Thymus (tissue), 14 donors: ENCODE results near the gene COMMD1. TPM values are rescaled to one million over a fixed set of nuclear protein-coding genes. Genes with fewer than 3 reads are reported as not detected.
"Not testable (repeated sequence)": the region's sequence is repeated elsewhere in the genome, so short reads cannot be mapped to it uniquely, and the experiment has no call there.

Source experiments
- DNase-seq, 9 donors: peaks; one replicate each; pipeline ENCODE4 v3.0.0-alpha.2; 2013; ENCODE audit warnings: low spot score in 9 of 9, low read depth in 6 of 9, missing footprints in 1 of 9
- H3K27ac ChIP-seq, 2 donors: one replicate each; pipeline ENCODE4 v1.5.1; 2013; ENCODE audit warnings: control low read depth in 1 of 2, low read depth in 1 of 2, low read length in 1 of 2, mild to moderate bottlenecking in 1 of 2, moderate library complexity in 1 of 2
- H3K27me3 ChIP-seq, 2 donors: one replicate each; pipeline ENCODE4 v1.5.1; 2013; ENCODE audit warnings: low read length in 1 of 2; ENCODE audit not compliant: control insufficient read depth in 2 of 2, insufficient read depth in 1 of 2
- H3K36me3 ChIP-seq, 2 donors: one replicate each; pipeline ENCODE4 v1.5.1; 2013; ENCODE audit warnings: low read length in 1 of 2, mild to moderate bottlenecking in 1 of 2, moderate library complexity in 1 of 2; ENCODE audit not compliant: control insufficient read depth in 2 of 2, insufficient read depth in 2 of 2
- H3K4me1 ChIP-seq, 2 donors: one replicate each; pipeline ENCODE4 v1.5.1; 2013; ENCODE audit warnings: low read length in 2 of 2; ENCODE audit not compliant: control insufficient read depth in 2 of 2, insufficient read depth in 2 of 2
- H3K4me3 ChIP-seq, 2 donors: one replicate each; pipeline ENCODE4 v1.5.1; 2013; ENCODE audit warnings: low read length in 2 of 2, control low read depth in 1 of 2, mild to moderate bottlenecking in 1 of 2
- H3K9me3 ChIP-seq, 2 donors: one replicate each; pipeline ENCODE4 v1.5.1; 2013; ENCODE audit warnings: low read length in 1 of 2, mild to moderate bottlenecking in 1 of 2; ENCODE audit not compliant: control insufficient read depth in 2 of 2, insufficient read depth in 1 of 2
- WGBS: extraction: QIAGEN DNeasy Blood & Tissue Kit; methylation state at CpG from one replicate; pipeline ENCODE4 v1.1.7; 2013; 5-methylcytosine and 5-hydroxymethylcytosine counted together
- long read RNA-seq, 10 donors: transcript quantifications; one replicate each; lab custom pipeline, GENCODE V29; 2026
- polyA plus RNA-seq: library from polyadenylated mRNA; stranded (reverse); fragments of 200-250 nt; gene quantifications from one replicate; pipeline ENCODE4 v1.2.3, GENCODE V29; 2013
- total RNA-seq: library from RNA; stranded (reverse); fragments of 120-200 nt; gene quantifications from one replicate; pipeline ENCODE4 v1.2.4, GENCODE V29; 2013
- donor health status: healthy.

The COMMD1 gene
- total RNA-seq: 39.9 TPM
- 45.1 TPM for polyA plus RNA-seq
- long read RNA-seq, donor 1, transcript COMMD1-201 (3 exons, 911 nt): major isoform, 6 of 6 reads
- long read RNA-seq, donor 1, partial matches to known transcripts: 0 of 6 reads
- long read RNA-seq, donor 1, other reads (novel, unspliced or antisense): 0 of 6 reads
- long read RNA-seq, donor 2, transcript COMMD1-201 (3 exons, 911 nt): major isoform, 34 of 36 reads
- long read RNA-seq, donor 2, partial matches to known transcripts: 0 of 36 reads
- long read RNA-seq, donor 2, other reads (novel, unspliced or antisense): 0 of 36 reads
- long read RNA-seq, donor 3, transcript COMMD1-201 (3 exons, 911 nt): major isoform, 36 of 44 reads
- long read RNA-seq, donor 3, partial matches to known transcripts: 5 of 44 reads
- long read RNA-seq, donor 3, other reads (novel, unspliced or antisense): 0 of 44 reads
- long read RNA-seq, donor 4, transcript COMMD1-201 (3 exons, 911 nt): major isoform, 14 of 16 reads
- long read RNA-seq, donor 4, partial matches to known transcripts: 0 of 16 reads
- long read RNA-seq, donor 4, other reads (novel, unspliced or antisense): 0 of 16 reads
- long read RNA-seq, donor 5, transcript COMMD1-201 (3 exons, 911 nt): major isoform, 42 of 44 reads
- long read RNA-seq, donor 5, partial matches to known transcripts: 0 of 44 reads
- long read RNA-seq, donor 5, other reads (novel, unspliced or antisense): 0 of 44 reads
- long read RNA-seq, donor 6, transcript COMMD1-201 (3 exons, 911 nt): major isoform, 12 of 14 reads
- long read RNA-seq, donor 6, partial matches to known transcripts: 0 of 14 reads
- long read RNA-seq, donor 6, other reads (novel, unspliced or antisense): 0 of 14 reads
- long read RNA-seq, donor 7, transcript COMMD1-201 (3 exons, 911 nt): major isoform, 32 of 32 reads
- long read RNA-seq, donor 7, partial matches to known transcripts: 0 of 32 reads
- long read RNA-seq, donor 7, other reads (novel, unspliced or antisense): 0 of 32 reads
- long read RNA-seq, donor 8, transcript COMMD1-201 (3 exons, 911 nt): major isoform, 13 of 14 reads
- long read RNA-seq, donor 8, partial matches to known transcripts: 0 of 14 reads
- long read RNA-seq, donor 8, other reads (novel, unspliced or antisense): 0 of 14 reads
- long read RNA-seq, donor 9, transcript COMMD1-201 (3 exons, 911 nt): major isoform, 17 of 17 reads
- long read RNA-seq, donor 9, partial matches to known transcripts: 0 of 17 reads
- long read RNA-seq, donor 9, other reads (novel, unspliced or antisense): 0 of 17 reads
- long read RNA-seq, donor 10, transcript COMMD1-201 (3 exons, 911 nt): major isoform, 20 of 21 reads
- long read RNA-seq, donor 10, partial matches to known transcripts: 0 of 21 reads
- long read RNA-seq, donor 10, other reads (novel, unspliced or antisense): 0 of 21 reads

DNA sequence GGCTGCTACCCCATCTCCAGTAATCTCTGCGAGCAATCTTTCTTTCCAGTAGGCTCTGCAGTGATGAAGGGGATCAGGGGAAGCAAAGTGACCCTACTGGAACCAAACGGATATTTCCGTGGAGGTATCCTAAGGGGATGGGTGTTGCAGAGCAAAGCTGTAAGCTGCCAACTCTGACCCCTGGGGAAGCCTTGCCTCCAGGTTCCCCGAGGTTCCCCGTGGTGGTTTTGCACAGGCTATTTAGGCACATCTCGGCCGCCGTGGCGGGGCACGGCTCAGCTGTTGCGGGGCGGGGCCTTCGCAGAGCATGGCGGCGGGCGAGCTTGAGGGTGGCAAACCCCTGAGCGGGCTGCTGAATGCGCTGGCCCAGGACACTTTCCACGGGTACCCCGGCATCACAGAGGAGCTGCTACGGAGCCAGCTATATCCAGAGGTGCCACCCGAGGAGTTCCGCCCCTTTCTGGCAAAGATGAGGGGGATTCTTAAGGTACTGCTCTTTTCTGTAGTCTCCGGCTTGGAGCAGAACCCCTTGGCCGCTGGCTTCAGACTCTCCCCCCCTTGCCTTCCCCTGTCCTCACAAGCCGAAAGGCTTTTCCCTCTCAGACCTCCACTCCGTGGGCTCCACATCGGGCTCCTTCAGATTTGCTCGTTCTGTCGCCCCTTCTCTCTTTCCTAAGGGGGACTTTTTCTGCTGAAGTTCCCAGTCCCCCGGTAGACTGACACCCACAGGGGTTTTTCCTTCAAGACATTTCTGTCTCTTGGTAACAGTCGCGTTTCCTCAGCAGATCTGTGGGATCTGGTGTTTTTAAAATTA is at the start of gene COMMD1:
TSS of gene COMMD1 (plus strand) at position 303 of the 814 bp plus-strand sequence. CDS start at position 308, 5 bp downstream.
- no peaks in the 10 kb centered on the region for H3K36me3 ChIP-seq
- no peaks in the 10 kb centered on the region for H3K27me3 ChIP-seq
- peaks cover 0 to 5% of the 10 kb centered on the region in 2 donors for H3K9me3 ChIP-seq
- H3K27ac ChIP-seq: peak within 1 kb of the TSS; percentile 62 to 88
- peaks cover 2 to 6% of the 10 kb centered on the region in 2 donors for H3K4me1 ChIP-seq
- 1% methylated on average over 33 of the region's 33 CpGs for WGBS
- DNase-seq: peak; percentile 64 to 88 (median 74)
- peak within 1 kb of the TSS; percentile 92 to 94 for H3K4me3 ChIP-seq

DNA sequence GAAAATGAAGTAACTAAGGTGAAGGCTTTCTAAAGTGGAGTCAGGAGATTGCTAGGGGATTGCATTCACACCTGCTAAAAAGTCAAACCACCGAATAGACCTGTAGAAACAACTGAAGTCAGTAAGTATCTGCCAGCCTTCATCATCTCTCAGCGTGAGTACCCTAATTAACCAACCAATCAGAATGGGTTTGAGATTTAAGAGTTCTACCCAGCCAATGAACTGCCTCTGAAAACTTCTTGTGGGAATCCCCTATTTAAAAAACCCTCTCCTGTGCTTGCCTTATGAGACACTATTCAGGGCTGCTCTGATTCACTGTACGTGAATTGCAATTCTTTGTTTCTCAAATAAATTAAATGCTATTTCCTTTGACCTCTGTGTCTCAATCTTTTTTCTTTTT is 48.2 kb upstream of the COMMD1 start:
- Histone ChIP-seq H3K36me3 (no peaks in the 10 kb centered on the region), H3K4me1 (peaks cover 5 to 13% of the 10 kb centered on the region in 2 donors), H3K9me3 (no peaks in the 10 kb centered on the region), H3K27ac (no peak overlapping the region), H3K4me3 (no peak overlapping the region), H3K27me3 (no peaks in the 10 kb centered on the region)
- DNase-seq: peak in 1 of 9 donors; percentile 9
- 92% methylated on average over 3 of the region's 3 CpGs for WGBS

DNA sequence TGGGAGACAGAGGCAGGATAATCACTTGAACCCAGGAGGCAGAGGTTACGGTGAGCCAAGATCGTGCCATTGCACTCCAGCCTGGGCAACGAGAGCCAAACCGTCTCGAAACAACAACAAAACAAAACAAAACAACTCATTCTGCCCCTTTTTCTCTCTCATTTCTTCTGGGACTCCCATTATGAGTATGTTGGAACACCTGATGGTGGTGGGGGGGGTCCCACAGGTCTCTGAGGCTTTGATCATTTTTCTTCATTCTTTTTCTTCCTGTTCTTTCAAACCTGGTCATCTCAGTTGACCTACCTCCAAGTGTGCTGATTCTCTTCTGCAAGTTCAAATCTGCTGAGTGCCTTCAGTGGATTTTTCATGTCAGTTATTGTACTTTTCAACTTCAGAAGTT is 43.4 kb upstream of the COMMD1 start:
- 97% methylated on average over 5 of the region's 5 CpGs for WGBS
- H3K4me1 ChIP-seq: no peaks in the 10 kb centered on the region
- H3K9me3 ChIP-seq: no peaks in the 10 kb centered on the region
- H3K36me3 ChIP-seq: peaks cover 19 to 34% of the 10 kb centered on the region in 2 donors
- no peak for DNase-seq
- H3K27ac ChIP-seq: no peak overlapping the region
- no peaks in the 10 kb centered on the region for H3K27me3 ChIP-seq
- H3K4me3 ChIP-seq: no peak overlapping the region

GRCh38 chr2:61866482-61867089 is 38.9 kb upstream of the COMMD1 start:
- H3K4me3 ChIP-seq, H3K4me1 ChIP-seq, H3K27me3 ChIP-seq, H3K9me3 ChIP-seq, H3K27ac ChIP-seq, DNase-seq: not testable (repeated sequence)
- WGBS: 98% methylated on average over 14 of the region's 14 CpGs
- peaks cover 47 to 70% of the 10 kb centered on the region in 2 donors for H3K36me3 ChIP-seq

DNA sequence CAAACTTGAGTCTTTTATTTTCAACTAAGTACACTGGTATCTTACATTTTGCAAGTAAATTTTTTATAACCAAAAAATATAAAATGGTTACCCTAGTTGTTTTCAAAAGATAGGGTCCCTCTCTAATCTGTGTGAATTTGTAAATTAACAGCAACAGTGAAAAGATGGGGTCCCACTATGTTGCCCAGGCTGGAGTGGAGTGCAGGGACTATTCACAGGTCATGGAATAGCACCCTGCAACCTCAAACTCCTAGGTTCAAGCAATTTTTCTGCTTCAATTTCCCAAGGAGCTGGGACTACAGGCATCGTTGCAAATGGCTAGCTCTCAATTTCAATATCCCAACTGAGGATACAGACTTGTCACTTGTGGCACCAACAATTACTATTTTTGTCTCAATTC is 29.1 kb upstream of the COMMD1 start:
- 98% methylated on average over 1 of the region's 1 CpG for whole genome bisulfite sequencing
- H3K36me3 ChIP-seq: peaks cover 36 to 83% of the 10 kb centered on the region in 2 donors
- H3K9me3 ChIP-seq: no peaks in the 10 kb centered on the region

DNA sequence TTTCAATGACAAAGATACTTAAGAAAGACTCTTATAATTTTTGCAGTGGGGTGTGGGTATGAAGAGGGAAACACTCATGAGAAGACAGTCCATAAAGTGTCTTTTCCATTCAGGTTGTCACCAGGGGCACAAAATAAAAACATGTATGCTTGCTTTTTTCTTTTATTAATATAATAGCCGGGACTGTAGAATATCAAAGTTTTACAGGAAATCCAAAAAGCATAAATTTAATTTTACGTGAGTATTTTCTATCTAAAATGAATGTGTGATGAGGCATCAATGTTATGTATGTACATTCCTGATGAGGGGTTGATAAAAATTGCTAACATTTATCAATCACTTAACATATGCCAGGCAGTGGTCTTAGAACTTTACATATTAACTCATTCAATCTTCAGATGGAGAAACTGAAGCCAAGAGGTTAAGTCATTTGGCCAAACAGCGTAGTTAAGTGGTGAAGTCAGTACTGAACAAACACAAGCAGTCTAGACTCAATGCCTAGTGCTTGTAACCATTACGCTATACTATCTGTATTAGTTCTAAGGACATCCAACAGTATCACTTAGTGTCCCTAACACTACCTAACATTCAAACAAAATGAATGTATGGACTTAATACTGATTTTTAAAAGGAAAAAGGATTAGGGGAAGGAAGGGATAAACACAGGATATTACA is 27.8 kb upstream of the COMMD1 start:
- 99% methylated on average over 4 of the region's 4 CpGs for WGBS
- no peak for DNase-seq
- no peaks in the 10 kb centered on the region for H3K9me3 ChIP-seq
- no peak overlapping the region for H3K4me3 ChIP-seq
- no peaks in the 10 kb centered on the region for H3K4me1 ChIP-seq
- H3K27me3 ChIP-seq: no peaks in the 10 kb centered on the region
- peaks cover 33 to 77% of the 10 kb centered on the region in 2 donors for H3K36me3 ChIP-seq
- no peak overlapping the region for H3K27ac ChIP-seq

More for the DNA sequence above, 29.1 kb upstream of the COMMD1 start:
- DNase-seq: no peak
- no peaks in the 10 kb centered on the region for H3K4me1 ChIP-seq
- H3K27ac ChIP-seq: no peak overlapping the region
- no peaks in the 10 kb centered on the region for H3K27me3 ChIP-seq
- no peak overlapping the region for H3K4me3 ChIP-seq

DNA sequence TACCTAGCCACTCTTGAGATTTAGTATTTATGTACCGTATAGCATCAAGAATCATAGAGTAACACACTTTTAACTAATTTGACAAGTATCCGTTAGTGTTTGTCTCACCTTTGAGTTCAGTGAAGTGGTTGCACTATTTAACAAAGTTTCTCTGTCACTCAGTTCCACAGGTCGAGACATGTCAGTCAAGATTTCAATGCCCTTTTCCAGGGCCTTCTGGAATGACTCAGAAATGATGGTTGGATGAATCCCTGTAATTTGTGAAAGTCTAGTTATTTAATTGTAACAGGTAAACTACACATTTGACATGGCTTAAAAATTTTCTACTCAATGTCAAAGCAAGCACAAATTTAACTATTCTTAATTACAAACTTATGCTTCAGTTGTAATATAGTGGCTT is 26.7 kb upstream of the COMMD1 start:
- Histone ChIP-seq H3K4me3 (no peak overlapping the region), H3K9me3 (no peaks in the 10 kb centered on the region), H3K4me1 (no peaks in the 10 kb centered on the region), H3K27me3 (no peaks in the 10 kb centered on the region), H3K36me3 (peaks cover 29 to 82% of the 10 kb centered on the region in 2 donors), H3K27ac (no peak overlapping the region)
- no peak for DNase-seq
- WGBS: 95% methylated on average over 3 of the region's 3 CpGs
